ENCODE results near the gene C2orf80.
"Not testable (repeated sequence)": the region's sequence is repeated elsewhere in the genome, so short reads cannot be mapped to it uniquely, and the experiment has no call there.

C2orf80 gene

GRCh38 chr2:208130712-208131110, 59.1 kb downstream of the C2orf80 start:
- no peak for DNase-seq

GRCh38 chr2:208129744-208130711, 59.8 kb downstream of the C2orf80 start, which contains the start of gene CRYGC:
Gene CRYGC, minus strand, starts transcription at chr2:208129828. Its CDS starts 36 bp downstream, at chr2:208129792.
- no peak for DNase-seq

GRCh38 chr2:208128136-208128535, 61.7 kb downstream of the C2orf80 start:
- DNase-seq = no peak

GRCh38 chr2:208127090-208127489, 62.7 kb downstream of the C2orf80 start:
- DNase-seq = no peak

GRCh38 chr2:208125251-208125650, 64.6 kb downstream of the C2orf80 start:
- DNase-seq = no peak

DNA sequence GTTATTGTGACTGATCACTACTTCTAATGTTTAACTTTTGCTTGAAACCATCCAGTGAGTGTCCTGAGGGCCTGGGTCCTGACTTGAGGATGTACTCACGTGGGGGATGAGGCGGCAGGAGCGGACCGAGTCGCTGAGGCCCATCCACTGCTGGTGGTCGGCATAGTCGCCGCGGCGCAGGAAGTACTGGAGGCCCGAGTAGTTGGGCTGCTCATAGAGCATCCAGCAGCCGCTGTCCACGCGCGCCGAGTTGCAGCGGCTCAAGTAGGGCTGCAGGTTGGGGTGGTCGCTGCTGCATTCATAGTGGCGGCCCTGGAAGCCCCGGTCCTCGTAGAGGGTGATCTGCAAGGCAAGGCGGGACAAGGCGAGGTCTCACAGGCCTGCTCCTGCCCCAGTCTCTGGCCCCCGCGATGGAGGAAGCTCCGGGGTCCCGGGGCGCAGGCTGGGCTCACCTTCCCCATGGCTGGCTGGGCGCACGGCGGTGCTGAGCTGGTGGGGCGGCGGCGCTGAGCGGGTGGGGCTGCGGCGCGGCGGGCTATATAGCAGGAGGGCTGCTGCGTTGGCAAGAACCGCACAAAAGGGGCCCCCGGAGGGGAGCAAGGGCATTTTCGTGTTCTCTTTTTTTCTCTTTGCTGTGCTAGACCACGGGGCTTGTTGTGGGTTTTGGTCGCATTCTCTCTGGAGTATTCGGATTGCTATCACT, 65.7 kb downstream of the C2orf80 start, which contains the start of gene CRYGD:
Gene CRYGD (minus strand): TSS at position 512 of the 703 bp plus-strand sequence. CDS start 51 bp downstream, at position 461.
- not testable (repeated sequence) for DNase-seq

- DNase-seq = no peak
These were observed 67.6 kb downstream of the C2orf80 start for GRCh38 chr2:208122248-208122647.

- DNase-seq = no peak
These were observed 70.9 kb downstream of the C2orf80 start for GRCh38 chr2:208118918-208119317.

DNA sequence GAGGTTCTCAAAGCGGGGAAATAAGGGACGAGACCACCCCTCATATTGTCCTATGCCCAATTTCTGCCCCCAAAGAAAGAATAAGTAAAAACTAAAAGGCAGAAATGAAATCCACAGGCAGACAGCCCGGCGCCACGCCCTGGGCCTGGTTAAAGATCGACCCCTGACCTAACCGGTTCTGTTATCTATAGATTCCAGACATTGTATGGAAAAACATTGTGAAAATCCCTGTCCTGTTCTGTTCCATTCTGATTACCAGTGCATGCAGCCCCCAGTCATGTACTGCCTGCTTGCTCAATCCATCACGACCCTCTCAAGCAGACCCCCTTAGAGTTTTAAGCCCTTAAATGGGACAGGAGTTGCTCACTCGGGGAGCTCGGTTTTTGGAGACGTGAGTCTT, 72.4 kb downstream of the C2orf80 start:
- not testable (repeated sequence) for DNase-seq
